ENCODE results near the gene LZTR1. TPM values are rescaled to one million over a fixed set of nuclear protein-coding genes. Genes with fewer than 3 reads are reported as not detected.

The LZTR1 gene
- total RNA-seq, 1 experiment from 2014 or later, result 37.2 TPM

DNA sequence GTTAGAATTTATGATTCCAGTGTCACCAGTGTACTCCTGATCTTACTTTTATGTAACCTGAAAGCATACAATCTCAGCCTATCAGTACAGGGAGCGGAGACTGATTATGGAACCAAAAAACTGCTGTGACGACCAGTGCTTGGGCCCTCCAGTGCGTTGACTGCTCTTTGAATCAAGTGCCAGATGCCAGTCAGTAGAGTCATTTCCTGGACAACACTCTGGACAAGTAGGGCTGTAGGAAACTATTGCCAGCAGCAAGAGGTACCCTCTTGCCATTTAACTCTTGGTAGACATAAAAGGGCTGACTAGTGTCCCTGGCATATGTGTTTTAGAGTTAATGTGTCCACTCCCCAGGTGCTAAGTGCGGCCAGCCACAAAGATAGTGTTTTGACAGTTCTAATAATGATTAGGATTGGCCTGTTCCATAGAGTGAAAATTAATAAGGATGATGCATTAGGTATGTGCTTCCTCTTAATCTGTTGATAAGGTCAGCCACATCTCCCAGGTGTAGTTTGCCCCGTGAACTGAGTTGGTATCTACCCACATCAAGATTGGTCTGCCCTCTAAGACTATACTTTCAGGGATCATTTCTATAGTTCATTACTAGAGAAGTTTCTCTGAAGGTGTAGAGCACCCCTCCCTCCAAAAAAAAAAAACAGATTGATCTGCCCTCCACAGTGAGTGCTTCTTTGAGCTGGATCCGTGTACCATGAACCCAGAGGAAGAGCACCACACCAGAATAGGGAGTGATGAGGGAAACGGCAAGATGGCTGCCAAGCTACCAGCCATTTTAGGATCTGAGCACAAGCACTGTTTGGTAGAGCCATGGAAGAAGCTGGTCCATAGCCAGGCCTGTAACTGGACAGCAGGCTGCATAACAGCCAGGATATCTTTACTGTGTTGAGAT lies 35.8 kb upstream of the LZTR1 start:
- ChIA-PET POLR2A (no interaction called here), CTCF (no interaction called here)
- no peak for DNase-seq
- Histone ChIP-seq H3K27me3 (replicated peaks; ENCODE audit: control insufficient read depth, insufficient read depth, low read length) (no peaks in the 10 kb centered on the region), H3K36me3 (ENCODE audit: control insufficient read depth, insufficient read depth, low read length) (peaks cover 4% of the 10 kb centered on the region), H3K4me3 (ENCODE audit: low read depth, low read length) (no peak overlapping the region), H3K9me3 (no peaks in the 10 kb centered on the region), H3K4me1 (peaks cover 31% of the 10 kb centered on the region)
- BruUV-seq (replicated peaks), result no TSS peak
- TF ChIP-seq, protein P1, sequence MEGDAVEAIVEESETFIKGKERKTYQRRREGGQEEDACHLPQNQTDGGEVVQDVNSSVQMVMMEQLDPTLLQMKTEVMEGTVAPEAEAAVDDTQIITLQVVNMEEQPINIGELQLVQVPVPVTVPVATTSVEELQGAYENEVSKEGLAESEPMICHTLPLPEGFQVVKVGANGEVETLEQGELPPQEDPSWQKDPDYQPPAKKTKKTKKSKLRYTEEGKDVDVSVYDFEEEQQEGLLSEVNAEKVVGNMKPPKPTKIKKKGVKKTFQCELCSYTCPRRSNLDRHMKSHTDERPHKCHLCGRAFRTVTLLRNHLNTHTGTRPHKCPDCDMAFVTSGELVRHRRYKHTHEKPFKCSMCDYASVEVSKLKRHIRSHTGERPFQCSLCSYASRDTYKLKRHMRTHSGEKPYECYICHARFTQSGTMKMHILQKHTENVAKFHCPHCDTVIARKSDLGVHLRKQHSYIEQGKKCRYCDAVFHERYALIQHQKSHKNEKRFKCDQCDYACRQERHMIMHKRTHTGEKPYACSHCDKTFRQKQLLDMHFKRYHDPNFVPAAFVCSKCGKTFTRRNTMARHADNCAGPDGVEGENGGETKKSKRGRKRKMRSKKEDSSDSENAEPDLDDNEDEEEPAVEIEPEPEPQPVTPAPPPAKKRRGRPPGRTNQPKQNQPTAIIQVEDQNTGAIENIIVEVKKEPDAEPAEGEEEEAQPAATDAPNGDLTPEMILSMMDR (IDR thresholded peaks at IDR 0.05; ENCODE audit: insufficient read depth in 1 of 2, low read depth in 1 of 2, low read length in 1 of 2, severe bottlenecking in 1 of 2, unreplicated experiment in 1 of 2), result no peak
- Mint-ChIP-seq H3K4me1 (ENCODE audit: low read depth, unreplicated experiment) (peaks cover 19% of the 10 kb centered on the region), H3K36me3 (ENCODE audit: insufficient read depth, unreplicated experiment) (peaks cover 70% of the 10 kb centered on the region), H3K4me3 (ENCODE audit: unreplicated experiment) (no peak overlapping the region), H3K9me3 (ENCODE audit: unreplicated experiment) (no peaks in the 10 kb centered on the region), H3K27me3 (ENCODE audit: insufficient read depth, unreplicated experiment) (no peaks in the 10 kb centered on the region), H3K27ac (ENCODE audit: unreplicated experiment) (no peak overlapping the region)
- intact Hi-C loops (cut with micrococcal nuclease; ENCODE audit: unreplicated experiment), result no loop called here

GRCh38 chr22:20946991-20947390 lies 35.1 kb upstream of the LZTR1 start:
- Histone ChIP-seq H3K9me3 (no peaks in the 10 kb centered on the region), H3K4me3 (ENCODE audit: low read depth, low read length) (no peak overlapping the region), H3K4me1 (peaks cover 38% of the 10 kb centered on the region), H3K27me3 (replicated peaks; ENCODE audit: control insufficient read depth, insufficient read depth, low read length) (no peaks in the 10 kb centered on the region), H3K36me3 (ENCODE audit: control insufficient read depth, insufficient read depth, low read length) (peaks cover 4% of the 10 kb centered on the region)
- CTCF ChIA-PET, result interaction anchor here (1.1 kb wide), 1 partner anchor 61 kb away, joined by 7 read pairs; no protein-coding TSS in a partner anchor
- intact Hi-C loops (cut with micrococcal nuclease; ENCODE audit: unreplicated experiment), result no loop called here
- Mint-ChIP-seq H3K9me3 (ENCODE audit: unreplicated experiment) (no peaks in the 10 kb centered on the region), H3K4me1 (ENCODE audit: low read depth, unreplicated experiment) (peaks cover 19% of the 10 kb centered on the region), H3K27ac (ENCODE audit: unreplicated experiment) (no peak overlapping the region), H3K27me3 (ENCODE audit: insufficient read depth, unreplicated experiment) (no peaks in the 10 kb centered on the region), H3K4me3 (ENCODE audit: unreplicated experiment) (no peak overlapping the region), H3K36me3 (ENCODE audit: insufficient read depth, unreplicated experiment) (peaks cover 74% of the 10 kb centered on the region)
- no TSS peak for BruUV-seq (replicated peaks)
- TF ChIP-seq, protein P1 (IDR thresholded peaks at IDR 0.05; ENCODE audit: insufficient read depth in 1 of 2, low read depth in 1 of 2, low read length in 1 of 2, severe bottlenecking in 1 of 2, unreplicated experiment in 1 of 2), result no peak
- POLR2A ChIA-PET, result no interaction called here
- DNase-seq, result no peak

GRCh38 chr22:20948450-20948849 lies 33.6 kb upstream of the LZTR1 start:
- POLR2A ChIA-PET, result no interaction called here

More at GRCh38 chr22:20948450-20948849, 33.6 kb upstream of the LZTR1 start:
- Histone ChIP-seq H3K27me3 (replicated peaks; ENCODE audit: control insufficient read depth, insufficient read depth, low read length) (no peaks in the 10 kb centered on the region), H3K36me3 (ENCODE audit: control insufficient read depth, insufficient read depth, low read length) (peaks cover 4% of the 10 kb centered on the region), H3K9me3 (no peaks in the 10 kb centered on the region), H3K4me3 (ENCODE audit: low read depth, low read length) (no peak overlapping the region), H3K4me1 (peaks cover 51% of the 10 kb centered on the region)
- no peak for DNase-seq
- Mint-ChIP-seq H3K27ac (ENCODE audit: unreplicated experiment) (no peak overlapping the region), H3K36me3 (ENCODE audit: insufficient read depth, unreplicated experiment) (peaks cover 75% of the 10 kb centered on the region), H3K9me3 (ENCODE audit: unreplicated experiment) (no peaks in the 10 kb centered on the region), H3K4me3 (ENCODE audit: unreplicated experiment) (no peak overlapping the region), H3K27me3 (ENCODE audit: insufficient read depth, unreplicated experiment) (no peaks in the 10 kb centered on the region), H3K4me1 (ENCODE audit: low read depth, unreplicated experiment) (peaks cover 19% of the 10 kb centered on the region)
- CTCF ChIA-PET, result no interaction called here
- TF ChIP-seq, protein P1 (IDR thresholded peaks at IDR 0.05; ENCODE audit: insufficient read depth in 1 of 2, low read depth in 1 of 2, low read length in 1 of 2, severe bottlenecking in 1 of 2, unreplicated experiment in 1 of 2), result no peak
- BruUV-seq (replicated peaks), result no TSS peak
- intact Hi-C loops (cut with micrococcal nuclease; ENCODE audit: unreplicated experiment), result no loop called here

Data from Caco-2 (cell line).